Upper lobe of left lung (tissue), 4 donors: ENCODE results near the gene ST7.

Source experiments
- CTCF ChIP-seq, 6 experiments: fragments of 450-650 bp in 4 of 6; fragments of 200-600 bp in 2 of 6; sonication (generic) in 2 of 6; IDR thresholded peaks; one replicate each; pipeline ENCODE4 v1.5.1; 2016 to 2019; ENCODE audit warnings: antibody characterized with exemption in 6 of 6
- POLR2A ChIP-seq, 4 donors: fragments of 450-650 bp; IDR thresholded peaks; one replicate each; pipeline ENCODE4 v1.5.1; 2016 to 2017; ENCODE audit warnings: antibody characterized with exemption in 4 of 4, mild to moderate bottlenecking in 2 of 4
- POLR2AphosphoS5 ChIP-seq, 2 donors: sonication (generic); formaldehyde crosslinking; IDR thresholded peaks; one replicate each; pipeline ENCODE4 v1.5.1; 2017; ENCODE audit warnings: antibody characterized with exemption in 2 of 2

DNA sequence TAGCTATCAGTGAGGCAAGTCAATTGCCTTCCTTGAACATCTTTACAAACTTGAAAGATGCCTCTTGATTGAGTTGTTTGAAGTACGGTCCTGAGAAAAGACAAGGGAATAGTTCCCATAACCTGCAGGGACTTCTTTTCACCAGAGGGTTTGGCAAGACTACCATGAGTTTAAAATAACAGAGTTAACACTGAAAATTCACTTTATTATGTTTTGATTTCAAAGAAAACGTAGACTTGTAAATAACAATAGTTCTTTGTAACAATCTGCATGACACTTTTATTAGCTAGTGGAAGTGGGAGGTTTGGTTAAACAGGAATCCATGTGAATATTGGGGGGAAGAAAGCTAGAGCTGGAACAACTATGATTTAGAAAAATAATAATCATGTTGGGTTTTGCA lies 320.0 kb downstream of the ST7 start:
- no peak for TF ChIP-seq CTCF (IDR thresholded peaks at IDR 0.05)
- no peak for TF ChIP-seq POLR2A (IDR thresholded peaks at IDR 0.05)
- no peak for TF ChIP-seq POLR2AphosphoS5 (IDR thresholded peaks at IDR 0.05)
